T-helper 22 cell (primary cell): ENCODE results near the gene PHACTR1.

Source experiments
- DNase-seq: peaks from one replicate; pipeline ENCODE4 v3.0.0-alpha.2; 2020; ENCODE audit warnings: low read depth

Gene PHACTR1

GRCh38 chr6:12952318-12952717 is 235.8 kb downstream of the PHACTR1 start:
- DNase-seq: no peak

- no peak for DNase-seq
Observed at GRCh38 chr6:12955956-12956355, 239.4 kb downstream of the PHACTR1 start.

GRCh38 chr6:12956991-12957320 is 240.4 kb downstream of the PHACTR1 start:
- DNase-seq: no peak

GRCh38 chr6:12957321-12958051 is 240.9 kb downstream of the PHACTR1 start:
- no peak for DNase-seq

GRCh38 chr6:12958052-12958706 is 241.6 kb downstream of the PHACTR1 start:
- no peak for DNase-seq

GRCh38 chr6:12961761-12962160 is 245.2 kb downstream of the PHACTR1 start:
- DNase-seq: no peak

GRCh38 chr6:12962529-12962928 is 246.0 kb downstream of the PHACTR1 start:
- no peak for DNase-seq

GRCh38 chr6:12962987-12963386 is 246.4 kb downstream of the PHACTR1 start:
- no peak for DNase-seq

- DNase-seq: no peak
Observed at GRCh38 chr6:12963567-12963966, 247.0 kb downstream of the PHACTR1 start.

- DNase-seq: no peak
Observed at GRCh38 chr6:12967686-12968085, 251.1 kb downstream of the PHACTR1 start.

GRCh38 chr6:12968290-12968689 is 251.7 kb downstream of the PHACTR1 start:
- no peak for DNase-seq

- DNase-seq: no peak
Observed at GRCh38 chr6:12968839-12969558, 252.4 kb downstream of the PHACTR1 start.

- DNase-seq: no peak
Observed at GRCh38 chr6:12969966-12970365, 253.4 kb downstream of the PHACTR1 start.

- DNase-seq: no peak
Observed at GRCh38 chr6:12973386-12973785, 256.8 kb downstream of the PHACTR1 start.

GRCh38 chr6:12974551-12974950 is 258.0 kb downstream of the PHACTR1 start:
- no peak for DNase-seq

- no peak for DNase-seq
Observed at GRCh38 chr6:12976366-12976765, 259.8 kb downstream of the PHACTR1 start.

- no peak for DNase-seq
Observed at GRCh38 chr6:12977206-12977605, 260.6 kb downstream of the PHACTR1 start.

GRCh38 chr6:12977806-12978205 is 261.2 kb downstream of the PHACTR1 start:
- no peak for DNase-seq

- no peak for DNase-seq
Observed at GRCh38 chr6:12980741-12981140, 264.2 kb downstream of the PHACTR1 start.

- no peak for DNase-seq
Observed at GRCh38 chr6:12984776-12985175, 268.2 kb downstream of the PHACTR1 start.

- no peak for DNase-seq
Observed at GRCh38 chr6:12987783-12988182, 271.2 kb downstream of the PHACTR1 start.

GRCh38 chr6:12990162-12990561 is 273.6 kb downstream of the PHACTR1 start:
- DNase-seq: no peak

GRCh38 chr6:12991435-12991834 is 274.9 kb downstream of the PHACTR1 start:
- DNase-seq: no peak
